Measurements from ENCODE around the gene MANEA. TPM values are rescaled to one million over a fixed set of nuclear protein-coding genes. Genes with fewer than 3 reads are reported as not detected.

The MANEA gene
- total and polyA plus RNA-seq, 2 of the 13 experiments (the other 11 are each of a cell fraction or from before 2014, with no cell fraction given) = 10.0 to 10.9 TPM

DNA sequence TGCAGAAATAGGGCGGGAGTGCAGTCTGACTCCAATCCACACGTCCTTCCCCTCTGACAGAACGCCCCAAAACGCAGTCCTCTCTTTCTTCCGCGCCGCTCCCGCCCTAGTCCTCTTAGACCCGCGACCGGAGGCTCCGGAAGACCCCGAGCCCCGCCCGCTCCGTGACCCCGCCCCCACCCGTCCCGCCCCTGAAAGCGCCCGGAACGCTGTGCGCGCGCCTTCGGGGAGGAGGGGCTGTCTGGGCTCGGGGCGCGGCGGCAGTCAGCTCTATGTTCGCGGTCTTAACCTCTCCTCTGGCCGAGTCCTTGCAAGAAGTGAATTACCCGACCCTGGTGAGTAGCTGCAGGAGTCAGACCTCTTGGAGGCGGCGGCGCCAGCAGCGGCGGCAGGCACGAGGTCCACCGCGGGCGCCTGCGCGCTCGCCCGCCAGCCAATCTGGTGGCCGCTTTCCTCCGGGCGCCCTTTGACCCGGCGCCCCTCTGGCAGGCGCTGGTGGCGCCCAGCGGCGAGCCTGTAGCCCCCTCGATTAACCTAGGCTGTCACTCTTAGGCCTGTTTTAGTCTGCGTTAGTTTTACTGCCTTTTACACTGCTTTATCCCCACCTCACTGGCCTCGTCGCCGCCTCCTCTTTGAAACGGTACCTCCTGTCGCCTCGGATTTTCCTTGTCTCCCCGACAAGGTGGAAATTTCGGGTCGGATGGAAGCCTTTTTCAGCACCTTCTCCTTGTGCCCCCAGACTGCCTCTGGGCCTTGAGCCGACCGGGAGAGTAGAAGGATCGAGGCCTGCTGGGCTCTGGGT is at the start of gene MANEA (continued):
- TF ChIP-seq, protein P1, sequence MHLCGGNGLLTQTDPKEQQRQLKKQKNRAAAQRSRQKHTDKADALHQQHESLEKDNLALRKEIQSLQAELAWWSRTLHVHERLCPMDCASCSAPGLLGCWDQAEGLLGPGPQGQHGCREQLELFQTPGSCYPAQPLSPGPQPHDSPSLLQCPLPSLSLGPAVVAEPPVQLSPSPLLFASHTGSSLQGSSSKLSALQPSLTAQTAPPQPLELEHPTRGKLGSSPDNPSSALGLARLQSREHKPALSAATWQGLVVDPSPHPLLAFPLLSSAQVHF (CRISPR knock-in tag; IDR thresholded peaks at IDR 0.05) = no peak
- TF ChIP-seq GLI4 (CRISPR knock-in tag; IDR thresholded peaks at IDR 0.05; ENCODE audit: borderline replicate concordance) (peak; percentile 24; the same call in 1 of the 2 replicates), ZNF549 (CRISPR knock-in tag; IDR thresholded peaks at IDR 0.05) (no peak), ZNF235 (CRISPR knock-in tag; IDR thresholded peaks at IDR 0.05; ENCODE audit: borderline replicate concordance) (no peak), ZNF256 (CRISPR knock-in tag; conservative IDR thresholded peaks at IDR 0.05) (no peak), HMG20A (CRISPR knock-in tag; IDR thresholded peaks at IDR 0.05; ENCODE audit: borderline replicate concordance) (no peak), ZNF331 (CRISPR knock-in tag; IDR thresholded peaks at IDR 0.05) (no peak), MIXL1 (CRISPR knock-in tag; IDR thresholded peaks at IDR 0.05) (no peak), CREM (IDR thresholded peaks at IDR 0.05) (no peak), CREM (CRISPR knock-in tag; IDR thresholded peaks at IDR 0.05) (no peak), SYNCRIP (IDR thresholded peaks at IDR 0.05; ENCODE audit: insufficient read depth, low read depth, low read length) (no peak), TBX2 (CRISPR knock-in tag; IDR thresholded peaks at IDR 0.05; ENCODE audit: borderline replicate concordance) (no peak; the same call in none of the 2 replicates), NAIF1 (CRISPR knock-in tag; IDR thresholded peaks at IDR 0.05; ENCODE audit: borderline replicate concordance) (no peak), CBX2 (IDR thresholded peaks at IDR 0.05; ENCODE audit: low read depth, low read length) (no peak), CBX2 (CRISPR knock-in tag; IDR thresholded peaks at IDR 0.05; ENCODE audit: low read depth) (no peak), TAF15 (IDR thresholded peaks at IDR 0.05; ENCODE audit: low read depth, low read length, poor library complexity, severe bottlenecking) (no peak)
- TF ChIP-seq, protein P2, sequence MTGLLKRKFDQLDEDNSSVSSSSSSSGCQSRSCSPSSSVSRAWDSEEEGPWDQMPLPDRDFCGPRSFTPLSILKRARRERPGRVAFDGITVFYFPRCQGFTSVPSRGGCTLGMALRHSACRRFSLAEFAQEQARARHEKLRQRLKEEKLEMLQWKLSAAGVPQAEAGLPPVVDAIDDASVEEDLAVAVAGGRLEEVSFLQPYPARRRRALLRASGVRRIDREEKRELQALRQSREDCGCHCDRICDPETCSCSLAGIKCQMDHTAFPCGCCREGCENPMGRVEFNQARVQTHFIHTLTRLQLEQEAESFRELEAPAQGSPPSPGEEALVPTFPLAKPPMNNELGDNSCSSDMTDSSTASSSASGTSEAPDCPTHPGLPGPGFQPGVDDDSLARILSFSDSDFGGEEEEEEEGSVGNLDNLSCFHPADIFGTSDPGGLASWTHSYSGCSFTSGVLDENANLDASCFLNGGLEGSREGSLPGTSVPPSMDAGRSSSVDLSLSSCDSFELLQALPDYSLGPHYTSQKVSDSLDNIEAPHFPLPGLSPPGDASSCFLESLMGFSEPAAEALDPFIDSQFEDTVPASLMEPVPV (CRISPR knock-in tag; IDR thresholded peaks at IDR 0.05) = no peak; the same call in 1 of the 2 replicates
- TF ChIP-seq, protein P3, sequence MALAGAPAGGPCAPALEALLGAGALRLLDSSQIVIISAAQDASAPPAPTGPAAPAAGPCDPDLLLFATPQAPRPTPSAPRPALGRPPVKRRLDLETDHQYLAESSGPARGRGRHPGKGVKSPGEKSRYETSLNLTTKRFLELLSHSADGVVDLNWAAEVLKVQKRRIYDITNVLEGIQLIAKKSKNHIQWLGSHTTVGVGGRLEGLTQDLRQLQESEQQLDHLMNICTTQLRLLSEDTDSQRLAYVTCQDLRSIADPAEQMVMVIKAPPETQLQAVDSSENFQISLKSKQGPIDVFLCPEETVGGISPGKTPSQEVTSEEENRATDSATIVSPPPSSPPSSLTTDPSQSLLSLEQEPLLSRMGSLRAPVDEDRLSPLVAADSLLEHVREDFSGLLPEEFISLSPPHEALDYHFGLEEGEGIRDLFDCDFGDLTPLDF (CRISPR knock-in tag; IDR thresholded peaks at IDR 0.05) = peak; percentile 80; the same call in 1 of the 2 replicates
- TF ChIP-seq, protein P4, sequence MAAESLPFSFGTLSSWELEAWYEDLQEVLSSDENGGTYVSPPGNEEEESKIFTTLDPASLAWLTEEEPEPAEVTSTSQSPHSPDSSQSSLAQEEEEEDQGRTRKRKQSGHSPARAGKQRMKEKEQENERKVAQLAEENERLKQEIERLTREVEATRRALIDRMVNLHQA (CRISPR knock-in tag; IDR thresholded peaks at IDR 0.05) = no peak
- TF ChIP-seq, protein P5, sequence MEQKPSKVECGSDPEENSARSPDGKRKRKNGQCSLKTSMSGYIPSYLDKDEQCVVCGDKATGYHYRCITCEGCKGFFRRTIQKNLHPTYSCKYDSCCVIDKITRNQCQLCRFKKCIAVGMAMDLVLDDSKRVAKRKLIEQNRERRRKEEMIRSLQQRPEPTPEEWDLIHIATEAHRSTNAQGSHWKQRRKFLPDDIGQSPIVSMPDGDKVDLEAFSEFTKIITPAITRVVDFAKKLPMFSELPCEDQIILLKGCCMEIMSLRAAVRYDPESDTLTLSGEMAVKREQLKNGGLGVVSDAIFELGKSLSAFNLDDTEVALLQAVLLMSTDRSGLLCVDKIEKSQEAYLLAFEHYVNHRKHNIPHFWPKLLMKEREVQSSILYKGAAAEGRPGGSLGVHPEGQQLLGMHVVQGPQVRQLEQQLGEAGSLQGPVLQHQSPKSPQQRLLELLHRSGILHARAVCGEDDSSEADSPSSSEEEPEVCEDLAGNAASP (CRISPR knock-in tag; IDR thresholded peaks at IDR 0.05; ENCODE audit: borderline replicate concordance) = peak; percentile 38; the same call in 1 of the 2 replicates
- TF ChIP-seq, protein P6, sequence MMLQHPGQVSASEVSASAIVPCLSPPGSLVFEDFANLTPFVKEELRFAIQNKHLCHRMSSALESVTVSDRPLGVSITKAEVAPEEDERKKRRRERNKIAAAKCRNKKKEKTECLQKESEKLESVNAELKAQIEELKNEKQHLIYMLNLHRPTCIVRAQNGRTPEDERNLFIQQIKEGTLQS (CRISPR knock-in tag; IDR thresholded peaks at IDR 0.05) = no peak
- TF ChIP-seq, protein P7, sequence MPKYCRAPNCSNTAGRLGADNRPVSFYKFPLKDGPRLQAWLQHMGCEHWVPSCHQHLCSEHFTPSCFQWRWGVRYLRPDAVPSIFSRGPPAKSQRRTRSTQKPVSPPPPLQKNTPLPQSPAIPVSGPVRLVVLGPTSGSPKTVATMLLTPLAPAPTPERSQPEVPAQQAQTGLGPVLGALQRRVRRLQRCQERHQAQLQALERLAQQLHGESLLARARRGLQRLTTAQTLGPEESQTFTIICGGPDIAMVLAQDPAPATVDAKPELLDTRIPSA (CRISPR knock-in tag; IDR thresholded peaks at IDR 0.05; ENCODE audit: borderline replicate concordance) = no peak

Data from HepG2 (cell line).